ENCODE data around the gene NFKBIE.
A peak's percentile ranks its signal among the peaks of the same experiment; 100 is the strongest.

NFKBIE gene

DNA sequence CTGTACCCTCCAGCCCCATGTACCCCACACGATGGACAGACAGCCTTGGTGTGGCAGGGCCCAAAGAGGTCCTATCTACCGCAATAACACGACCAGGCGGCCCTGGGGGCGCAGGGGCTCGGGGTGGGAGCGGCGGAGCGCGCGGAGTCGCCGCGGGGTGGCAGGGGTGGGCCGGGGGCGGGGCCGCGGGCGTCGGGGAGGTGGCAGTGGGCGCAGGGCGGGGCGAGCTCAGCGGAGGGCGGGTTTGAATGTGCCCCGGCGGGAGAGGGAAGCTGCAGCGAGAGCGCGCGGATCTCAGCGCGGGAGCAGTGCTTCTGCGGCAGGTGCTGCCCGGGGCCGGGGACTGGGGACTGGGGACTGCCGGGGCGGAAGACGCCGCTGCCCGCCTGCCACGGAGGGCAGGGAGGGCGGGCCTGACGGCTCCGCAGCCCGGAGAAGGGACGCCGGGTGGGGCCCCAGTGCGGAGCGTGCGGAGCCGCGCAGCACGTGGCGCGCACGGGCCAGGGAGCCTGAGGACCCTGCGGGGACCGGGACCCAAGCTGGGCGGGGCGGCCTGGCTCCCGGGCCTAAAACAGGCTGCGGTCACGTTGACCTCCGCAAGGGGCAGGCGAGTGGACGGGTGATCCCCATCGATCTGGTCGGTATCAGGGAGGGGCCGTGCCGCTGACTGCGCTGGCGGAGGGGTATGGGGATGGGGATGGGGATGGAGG is 41.9 kb downstream of the NFKBIE start, which contains the start of gene SLC29A1:
Gene SLC29A1, plus strand, starts transcription at position 277 of the 710 bp plus-strand sequence. CDS start 3,719 bp downstream, outside the sequence.
- TF ChIP-seq, protein P1, sequence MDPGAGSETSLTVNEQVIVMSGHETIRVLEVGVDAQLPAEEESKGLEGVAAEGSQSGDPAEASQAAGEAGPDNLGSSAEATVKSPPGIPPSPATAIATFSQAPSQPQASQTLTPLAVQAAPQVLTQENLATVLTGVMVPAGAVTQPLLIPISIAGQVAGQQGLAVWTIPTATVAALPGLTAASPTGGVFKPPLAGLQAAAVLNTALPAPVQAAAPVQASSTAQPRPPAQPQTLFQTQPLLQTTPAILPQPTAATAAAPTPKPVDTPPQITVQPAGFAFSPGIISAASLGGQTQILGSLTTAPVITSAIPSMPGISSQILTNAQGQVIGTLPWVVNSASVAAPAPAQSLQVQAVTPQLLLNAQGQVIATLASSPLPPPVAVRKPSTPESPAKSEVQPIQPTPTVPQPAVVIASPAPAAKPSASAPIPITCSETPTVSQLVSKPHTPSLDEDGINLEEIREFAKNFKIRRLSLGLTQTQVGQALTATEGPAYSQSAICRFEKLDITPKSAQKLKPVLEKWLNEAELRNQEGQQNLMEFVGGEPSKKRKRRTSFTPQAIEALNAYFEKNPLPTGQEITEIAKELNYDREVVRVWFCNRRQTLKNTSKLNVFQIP (CRISPR knock-in tag; IDR thresholded peaks at IDR 0.05; ENCODE audit: borderline replicate concordance, low read depth): no peak
- TF ChIP-seq, protein P2, sequence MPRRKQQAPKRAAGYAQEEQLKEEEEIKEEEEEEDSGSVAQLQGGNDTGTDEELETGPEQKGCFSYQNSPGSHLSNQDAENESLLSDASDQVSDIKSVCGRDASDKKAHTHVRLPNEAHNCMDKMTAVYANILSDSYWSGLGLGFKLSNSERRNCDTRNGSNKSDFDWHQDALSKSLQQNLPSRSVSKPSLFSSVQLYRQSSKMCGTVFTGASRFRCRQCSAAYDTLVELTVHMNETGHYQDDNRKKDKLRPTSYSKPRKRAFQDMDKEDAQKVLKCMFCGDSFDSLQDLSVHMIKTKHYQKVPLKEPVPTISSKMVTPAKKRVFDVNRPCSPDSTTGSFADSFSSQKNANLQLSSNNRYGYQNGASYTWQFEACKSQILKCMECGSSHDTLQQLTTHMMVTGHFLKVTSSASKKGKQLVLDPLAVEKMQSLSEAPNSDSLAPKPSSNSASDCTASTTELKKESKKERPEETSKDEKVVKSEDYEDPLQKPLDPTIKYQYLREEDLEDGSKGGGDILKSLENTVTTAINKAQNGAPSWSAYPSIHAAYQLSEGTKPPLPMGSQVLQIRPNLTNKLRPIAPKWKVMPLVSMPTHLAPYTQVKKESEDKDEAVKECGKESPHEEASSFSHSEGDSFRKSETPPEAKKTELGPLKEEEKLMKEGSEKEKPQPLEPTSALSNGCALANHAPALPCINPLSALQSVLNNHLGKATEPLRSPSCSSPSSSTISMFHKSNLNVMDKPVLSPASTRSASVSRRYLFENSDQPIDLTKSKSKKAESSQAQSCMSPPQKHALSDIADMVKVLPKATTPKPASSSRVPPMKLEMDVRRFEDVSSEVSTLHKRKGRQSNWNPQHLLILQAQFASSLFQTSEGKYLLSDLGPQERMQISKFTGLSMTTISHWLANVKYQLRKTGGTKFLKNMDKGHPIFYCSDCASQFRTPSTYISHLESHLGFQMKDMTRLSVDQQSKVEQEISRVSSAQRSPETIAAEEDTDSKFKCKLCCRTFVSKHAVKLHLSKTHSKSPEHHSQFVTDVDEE (CRISPR knock-in tag; IDR thresholded peaks at IDR 0.05): no peak
- TF ChIP-seq ZNF8 (CRISPR knock-in tag; IDR thresholded peaks at IDR 0.05): no peak
- no peak for TF ChIP-seq CSDC2 (CRISPR knock-in tag; IDR thresholded peaks at IDR 0.05)
- TF ChIP-seq ZNF565 (CRISPR knock-in tag; conservative IDR thresholded peaks at IDR 0.05; ENCODE audit: low read depth): no peak
- TF ChIP-seq PPARA (CRISPR knock-in tag; IDR thresholded peaks at IDR 0.05; ENCODE audit: borderline replicate concordance): no peak
- peak; percentile 46 for ATAC-seq

DNA sequence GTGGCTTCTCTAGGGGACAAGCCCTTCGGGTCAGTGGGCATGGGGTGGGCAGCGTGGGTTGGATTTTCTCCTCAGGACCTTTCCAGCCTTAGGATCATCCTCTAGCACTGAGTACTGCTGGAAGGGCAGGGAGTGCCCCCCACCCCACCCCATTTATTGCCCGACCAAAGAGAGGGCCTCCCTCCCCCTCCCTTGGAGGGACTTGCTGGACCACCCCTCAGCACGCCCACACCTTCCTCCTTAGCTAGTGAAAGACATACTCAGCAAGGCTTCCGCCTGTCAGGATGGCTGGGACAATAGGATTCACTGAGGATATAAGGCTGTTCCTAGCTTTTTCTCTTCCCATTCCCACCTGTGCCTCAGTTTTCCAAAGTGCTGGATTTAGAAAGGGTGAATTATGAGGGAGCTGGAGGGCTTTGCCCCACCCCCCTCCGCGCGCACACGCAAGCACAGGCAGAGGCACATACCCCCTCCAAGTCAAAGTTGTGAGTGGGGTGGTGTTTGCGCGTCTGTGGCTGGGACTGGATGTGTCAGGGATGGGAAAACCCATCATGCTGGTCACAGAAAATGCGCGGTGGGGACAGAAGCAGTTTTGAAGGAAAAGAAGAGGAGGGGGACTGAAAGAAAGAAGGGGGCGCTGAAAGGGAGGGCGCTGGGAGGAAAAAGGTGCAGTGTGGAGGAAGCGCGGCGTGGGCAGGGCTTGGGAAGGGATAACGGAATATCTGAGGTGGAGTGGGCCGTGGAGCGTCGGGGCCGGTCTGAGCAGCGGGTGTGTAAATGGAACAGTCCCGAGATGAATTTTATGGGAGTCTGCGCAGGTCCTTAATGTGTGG is 42.6 kb downstream of the NFKBIE start:
- TF ChIP-seq ZFP30 (CRISPR knock-in tag; IDR thresholded peaks at IDR 0.05): no peak
- no peak for TF ChIP-seq OSR1 (CRISPR knock-in tag; IDR thresholded peaks at IDR 0.05)
- TF ChIP-seq GLIS3 (CRISPR knock-in tag; IDR thresholded peaks at IDR 0.05): no peak
- TF ChIP-seq ZNF8 (CRISPR knock-in tag; IDR thresholded peaks at IDR 0.05): no peak
- no peak for TF ChIP-seq ZFP3 (CRISPR knock-in tag; IDR thresholded peaks at IDR 0.05)
- no peak for TF ChIP-seq TOX (CRISPR knock-in tag; IDR thresholded peaks at IDR 0.05; ENCODE audit: borderline replicate concordance)
- TF ChIP-seq, protein P1 (CRISPR knock-in tag; IDR thresholded peaks at IDR 0.05; ENCODE audit: borderline replicate concordance, low read depth): no peak
- no peak; the same call in 2 of the 3 replicates for ATAC-seq

DNA sequence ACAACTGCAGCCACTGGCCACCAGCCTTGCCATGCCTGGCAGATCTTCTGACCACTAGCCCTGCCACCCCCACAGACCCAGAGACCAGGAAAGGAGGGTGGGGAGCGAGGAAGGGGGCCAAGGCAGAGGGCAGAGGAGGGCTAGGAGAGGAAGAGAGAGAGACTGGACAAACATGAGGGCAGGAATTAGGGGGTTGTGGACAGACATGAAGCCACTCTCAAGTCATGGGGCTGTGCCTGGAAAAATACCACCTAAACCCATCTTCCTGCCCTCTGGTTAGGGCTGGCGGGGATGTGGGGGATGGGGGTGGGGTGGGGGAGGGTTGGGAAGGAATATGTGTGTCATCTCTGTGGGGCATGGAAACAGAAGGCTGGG is 43.4 kb downstream of the NFKBIE start:
- TF ChIP-seq ZFP3 (CRISPR knock-in tag; IDR thresholded peaks at IDR 0.05) (no peak), ZFP30 (CRISPR knock-in tag; IDR thresholded peaks at IDR 0.05) (0 out of 2 replicates have a peak, but pooled peaks have one; percentile 34), ESRRG (CRISPR knock-in tag; IDR thresholded peaks at IDR 0.05) (no peak)
- TF ChIP-seq, protein P1 (CRISPR knock-in tag; IDR thresholded peaks at IDR 0.05; ENCODE audit: borderline replicate concordance, low read depth): no peak
- ATAC-seq: no peak

DNA sequence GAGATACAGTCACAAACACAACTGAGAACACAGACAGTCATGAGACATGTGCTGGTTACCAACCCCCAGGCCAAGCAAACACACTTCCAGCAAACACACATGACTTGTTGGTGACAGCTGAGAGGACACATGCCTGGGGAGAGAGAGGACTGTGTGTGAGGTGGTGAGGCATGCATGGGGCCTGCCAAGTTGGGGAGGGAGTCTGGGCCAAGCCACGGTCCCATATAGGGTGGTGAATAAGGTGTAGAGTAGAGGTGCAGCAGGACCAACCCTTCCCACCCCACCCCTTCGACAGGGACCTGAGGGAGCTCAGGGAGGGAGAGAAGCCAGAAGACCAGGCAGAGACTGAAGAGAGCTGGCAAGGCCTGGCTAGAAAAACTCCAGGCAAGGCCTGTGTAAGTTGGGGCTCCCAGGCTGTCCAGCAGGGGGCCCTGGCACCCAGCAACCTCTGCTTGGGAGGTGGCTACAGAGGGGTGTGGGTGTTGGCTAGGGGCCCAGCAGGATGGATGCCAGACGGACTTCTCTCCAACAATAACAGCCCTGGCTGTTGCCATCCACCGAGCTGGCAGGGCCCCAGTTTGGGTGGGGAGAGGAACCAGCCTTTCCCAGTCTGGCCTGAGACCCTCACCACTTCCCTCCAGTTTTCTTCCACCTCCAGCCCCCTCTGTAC is 43.9 kb downstream of the NFKBIE start:
- peak; percentile 78 for ATAC-seq
- TF ChIP-seq, protein P3, sequence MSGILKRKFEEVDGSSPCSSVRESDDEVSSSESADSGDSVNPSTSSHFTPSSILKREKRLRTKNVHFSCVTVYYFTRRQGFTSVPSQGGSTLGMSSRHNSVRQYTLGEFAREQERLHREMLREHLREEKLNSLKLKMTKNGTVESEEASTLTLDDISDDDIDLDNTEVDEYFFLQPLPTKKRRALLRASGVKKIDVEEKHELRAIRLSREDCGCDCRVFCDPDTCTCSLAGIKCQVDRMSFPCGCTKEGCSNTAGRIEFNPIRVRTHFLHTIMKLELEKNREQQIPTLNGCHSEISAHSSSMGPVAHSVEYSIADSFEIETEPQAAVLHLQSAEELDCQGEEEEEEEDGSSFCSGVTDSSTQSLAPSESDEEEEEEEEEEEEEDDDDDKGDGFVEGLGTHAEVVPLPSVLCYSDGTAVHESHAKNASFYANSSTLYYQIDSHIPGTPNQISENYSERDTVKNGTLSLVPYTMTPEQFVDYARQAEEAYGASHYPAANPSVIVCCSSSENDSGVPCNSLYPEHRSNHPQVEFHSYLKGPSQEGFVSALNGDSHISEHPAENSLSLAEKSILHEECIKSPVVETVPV (CRISPR knock-in tag; IDR thresholded peaks at IDR 0.05): no peak
- TF ChIP-seq, protein P2 (CRISPR knock-in tag; IDR thresholded peaks at IDR 0.05): peak; percentile 54; the same call in 1 of the 2 replicates
- TF ChIP-seq ZFP3 (CRISPR knock-in tag; IDR thresholded peaks at IDR 0.05): 0 out of 2 replicates have a peak, but pooled peaks have one; percentile 35

Data from SK-N-SH treated with all-trans-retinoic acid at 6 μM for 48 hours (cell line).